HCT116 (cell line): Measurements from ENCODE around the gene C1orf35. TPM values are rescaled to one million over a fixed set of nuclear protein-coding genes. Genes with fewer than 3 reads are reported as not detected.

ENCODE experiments used
- ATAC-seq: fragments of 200-7000 bp; cut with Tn5 transposase; 2 replicates; pipeline ENCODE4 v1.9.1; 2020; ENCODE audit warnings: mild to moderate bottlenecking, moderate library complexity
- BruUV-seq: library from RNA; stranded (reverse); fragments of 400-500 nt; replicated peaks from 2 replicates; lab custom pipeline; 2021; lab: Mats Ljungman, UMichigan
- CTCF ChIA-PET: fragments of 300-600 bp; sonication (Branson Sonifier 250); formaldehyde crosslinking; loops from one replicate; lab custom pipeline; 2021; ENCODE audit warnings: antibody characterized with exemption; lab: Charles Lee
- POLR2A ChIA-PET: fragments of 300-600, 350-600 bp; sonication (Branson Sonifier 250); formaldehyde crosslinking; loops from one replicate; lab custom pipeline; 2021; ENCODE audit warnings: antibody characterized with exemption; lab: Charles Lee
- RAD21 ChIA-PET, 2 experiments: fragments of 300-600 bp; sonication (Branson Sonifier 250); formaldehyde crosslinking; loops; one replicate each; lab custom pipeline; 2023; ENCODE audit warnings: low total read pairs in 2 of 2; ENCODE audit not compliant: uncharacterized antibody in 2 of 2, unreplicated experiment in 2 of 2, low non-redundant PET in 1 of 2; lab: Charles Lee
- DNase-seq: peaks from one replicate; pipeline ENCODE4 v3.0.0-alpha.2; 2010; ENCODE audit warnings: low read depth, low spot score
- H2AFZ ChIP-seq: fragments of 200-600 bp; shearing (Covaris generic), sonication (generic); 2 replicates; pipeline ENCODE4 v1.6.1; 2017; ENCODE audit warnings: low read depth, mixed run types, mixed read lengths, antibody characterized with exemption, low read length; ENCODE audit not compliant: poor library complexity, severe bottlenecking
- H3K27ac ChIP-seq: 2 replicates; pipeline ENCODE4 v1.5.1; 2012; ENCODE audit warnings: low read depth, low read length
- H3K27me3 ChIP-seq: fragments of 200-600 bp; sonication (generic); 2 replicates; pipeline ENCODE4 v1.6.1; 2016; ENCODE audit warnings: mixed run types, low read length, mixed read lengths; ENCODE audit not compliant: insufficient read depth
- H3K36me3 ChIP-seq, 2 experiments: fragments of 200-500 bp in 1 of 2; fragments of 200-600 bp in 1 of 2; sonication (Bioruptor generic) in 1 of 2; sonication (generic) in 1 of 2; 2 replicates each; pipeline versions ENCODE4 v1.5.1 to v1.6.1; 2014 to 2016; ENCODE audit warnings: low read length in 2 of 2, inconsistent platforms in 1 of 2, mixed read lengths in 1 of 2, mixed run types in 1 of 2; ENCODE audit not compliant: insufficient read depth in 2 of 2, control insufficient read depth in 1 of 2
- H3K4me1 ChIP-seq, 2 experiments: fragments of 200-600 bp in 1 of 2; sonication (generic) in 1 of 2; 2 replicates each; pipeline versions ENCODE4 v1.5.1 to v1.6.1; 2012 to 2017; ENCODE audit warnings: low read length in 2 of 2, inconsistent platforms in 1 of 2, mild to moderate bottlenecking in 1 of 2, mixed read lengths in 1 of 2, mixed run types in 1 of 2, moderate library complexity in 1 of 2; ENCODE audit not compliant: insufficient read depth in 2 of 2, control insufficient read depth in 1 of 2
- H3K4me2 ChIP-seq: fragments of 200-600 bp; sonication (generic); 2 replicates; pipeline ENCODE4 v1.6.1; 2017; ENCODE audit warnings: mixed run types, low read length, mixed read lengths
- H3K4me3 ChIP-seq, 2 experiments: fragments of 200-600 bp in 1 of 2; sonication (generic) in 1 of 2; replicated peaks in 1 of 2; 2 replicates each; pipeline ENCODE4 v1.5.1; 2011 to 2016; ENCODE audit warnings: low read length in 2 of 2, control low read depth in 1 of 2, low read depth in 1 of 2, mild to moderate bottlenecking in 1 of 2, mixed read lengths in 1 of 2, mixed run types in 1 of 2
- H3K79me2 ChIP-seq: fragments of 200-600 bp; sonication (generic); 2 replicates; pipeline ENCODE4 v1.6.1; 2017; ENCODE audit warnings: mild to moderate bottlenecking, mixed run types, low read length, moderate library complexity, mixed read lengths; ENCODE audit not compliant: insufficient read depth
- H3K9ac ChIP-seq: fragments of 200-600 bp; sonication (generic); 2 replicates; pipeline ENCODE4 v1.6.1; 2016; ENCODE audit warnings: low read length, mixed read lengths
- H3K9me2 ChIP-seq: fragments of 200-600 bp; sonication (generic), shearing (Covaris generic); 2 replicates; pipeline ENCODE4 v1.6.1; 2017; ENCODE audit warnings: mixed run types, mild to moderate bottlenecking, moderate library complexity; ENCODE audit not compliant: insufficient read depth
- H3K9me3 ChIP-seq, 2 experiments: fragments of 200-500 bp in 1 of 2; fragments of 200-600 bp in 1 of 2; sonication (Bioruptor generic) in 1 of 2; sonication (generic) in 1 of 2; 2 replicates each; pipeline ENCODE4 v1.6.1; 2014 to 2017; ENCODE audit warnings: low read length in 2 of 2, mixed read lengths in 2 of 2, inconsistent platforms in 1 of 2, low read depth in 1 of 2, mild to moderate bottlenecking in 1 of 2, mixed run types in 1 of 2, moderate library complexity in 1 of 2; ENCODE audit not compliant: control insufficient read depth in 1 of 2, insufficient read depth in 1 of 2
- H4K20me1 ChIP-seq: fragments of 200-600 bp; sonication (generic), shearing (Covaris generic); 2 replicates; pipeline ENCODE4 v1.6.1; 2017; ENCODE audit warnings: mixed run types, mild to moderate bottlenecking, moderate library complexity; ENCODE audit not compliant: insufficient read depth
- CBX3 ChIP-seq: IDR thresholded peaks from 2 replicates; pipeline ENCODE4 v1.6.1; 2012; ENCODE audit warnings: low read depth
- CEBPB ChIP-seq: IDR thresholded peaks from 2 replicates; pipeline ENCODE4 v1.6.1; 2012; ENCODE audit warnings: low read depth
- EGR1 ChIP-seq: IDR thresholded peaks from 2 replicates; pipeline ENCODE4 v1.6.1; 2012; ENCODE audit warnings: low read depth
- EZH2 ChIP-seq: fragments of 200-600 bp; sonication (generic); IDR thresholded peaks from 2 replicates; pipeline ENCODE4 v1.6.1; 2017; ENCODE audit warnings: antibody characterized with exemption, mixed run types
- EZH2phosphoT487 ChIP-seq: fragments of 200-600 bp; IDR thresholded peaks from 2 replicates; pipeline ENCODE4 v1.6.1; 2018; ENCODE audit warnings: antibody characterized with exemption, borderline replicate concordance
- FOSL1 ChIP-seq: IDR thresholded peaks from 2 replicates; pipeline ENCODE4 v1.6.1; 2012; ENCODE audit warnings: low read depth
- JUND ChIP-seq: IDR thresholded peaks from 2 replicates; pipeline ENCODE4 v1.6.1; 2012
- POLR2A ChIP-seq: IDR thresholded peaks from 2 replicates; pipeline ENCODE4 v1.7.0; 2011; ENCODE audit warnings: borderline replicate concordance; ENCODE audit not compliant: insufficient read depth, insufficient read length; ENCODE audit errors: extremely low read depth
- SIN3A ChIP-seq: IDR thresholded peaks from 2 replicates; pipeline ENCODE4 v1.6.1; 2012; ENCODE audit warnings: low read depth
- SP1 ChIP-seq: IDR thresholded peaks from 2 replicates; pipeline ENCODE4 v1.6.1; 2012; ENCODE audit warnings: low read depth
- SRF ChIP-seq: IDR thresholded peaks from 2 replicates; pipeline ENCODE4 v1.6.1; 2012; ENCODE audit warnings: low read depth
- TCF7L2 ChIP-seq: IDR thresholded peaks from 2 replicates; pipeline ENCODE4 v1.7.0; 2011; ENCODE audit warnings: borderline replicate concordance, inconsistent platforms; ENCODE audit not compliant: insufficient read depth, insufficient read length; ENCODE audit errors: extremely low read depth
- YY1 ChIP-seq: IDR thresholded peaks from 2 replicates; pipeline ENCODE4 v1.6.1; 2011; ENCODE audit warnings: low read length, low read depth, moderate library complexity, mild to moderate bottlenecking; ENCODE audit not compliant: insufficient replicate concordance; ENCODE audit errors: extremely low read depth
- ZFX ChIP-seq: fragments of 450-650 bp; IDR thresholded peaks from 2 replicates; pipeline ENCODE4 v1.6.1; 2017
- ZNF274 ChIP-seq: fragments of 200-500 bp; sonication (Bioruptor generic); IDR thresholded peaks from 2 replicates; pipeline ENCODE4 v1.6.1; 2014; ENCODE audit warnings: mild to moderate bottlenecking, low read depth, low read length, inconsistent platforms
- intact Hi-C: fragments of 100-400 bp; cut with micrococcal nuclease; formaldehyde crosslinking; loops from 2 replicates; pipeline ENCODE4 v1.10.0; 2022
- total RNA-seq: library from RNA; stranded (reverse); gene quantifications from one replicate; pipeline ENCODE4 v1.2.1, GENCODE V29; 2021; ENCODE audit not compliant: unreplicated experiment
- TF ChIP-seq, protein P1 (sequence below): IDR thresholded peaks from 2 replicates; pipeline ENCODE4 v1.6.1; 2011; ENCODE audit warnings: mild to moderate bottlenecking, low read length, moderate library complexity; ENCODE audit not compliant: insufficient replicate concordance; ENCODE audit errors: extremely low read depth
- TF ChIP-seq, protein P2 (sequence below): IDR thresholded peaks from 2 replicates; pipeline ENCODE4 v1.6.1; 2012
- TF ChIP-seq, protein P3 (sequence below), 3 experiments: fragments of 200-600 bp in 1 of 3; sonication (generic) in 1 of 3; IDR thresholded peaks in 2 of 3; conservative IDR thresholded peaks in 1 of 3; 2 replicates each; pipeline ENCODE4 v1.5.1; 2012 to 2017; ENCODE audit warnings: low read depth in 2 of 3, low read length in 2 of 3, antibody characterized with exemption in 1 of 3, borderline replicate concordance in 1 of 3, control low read depth in 1 of 3, mild to moderate bottlenecking in 1 of 3, mixed read lengths in 1 of 3, mixed run types in 1 of 3, moderate library complexity in 1 of 3; ENCODE audit not compliant: insufficient read depth in 1 of 3
- TF ChIP-seq, protein P4 (sequence below): IDR thresholded peaks from 2 replicates; pipeline ENCODE4 v1.6.1; 2012
- TF ChIP-seq, protein P5 (sequence below): IDR thresholded peaks from 2 replicates; pipeline ENCODE4 v1.6.1; 2012; ENCODE audit warnings: low read depth

Gene C1orf35
- total RNA-seq, 1 experiment from 2014 or later = 26.1 TPM

DNA sequence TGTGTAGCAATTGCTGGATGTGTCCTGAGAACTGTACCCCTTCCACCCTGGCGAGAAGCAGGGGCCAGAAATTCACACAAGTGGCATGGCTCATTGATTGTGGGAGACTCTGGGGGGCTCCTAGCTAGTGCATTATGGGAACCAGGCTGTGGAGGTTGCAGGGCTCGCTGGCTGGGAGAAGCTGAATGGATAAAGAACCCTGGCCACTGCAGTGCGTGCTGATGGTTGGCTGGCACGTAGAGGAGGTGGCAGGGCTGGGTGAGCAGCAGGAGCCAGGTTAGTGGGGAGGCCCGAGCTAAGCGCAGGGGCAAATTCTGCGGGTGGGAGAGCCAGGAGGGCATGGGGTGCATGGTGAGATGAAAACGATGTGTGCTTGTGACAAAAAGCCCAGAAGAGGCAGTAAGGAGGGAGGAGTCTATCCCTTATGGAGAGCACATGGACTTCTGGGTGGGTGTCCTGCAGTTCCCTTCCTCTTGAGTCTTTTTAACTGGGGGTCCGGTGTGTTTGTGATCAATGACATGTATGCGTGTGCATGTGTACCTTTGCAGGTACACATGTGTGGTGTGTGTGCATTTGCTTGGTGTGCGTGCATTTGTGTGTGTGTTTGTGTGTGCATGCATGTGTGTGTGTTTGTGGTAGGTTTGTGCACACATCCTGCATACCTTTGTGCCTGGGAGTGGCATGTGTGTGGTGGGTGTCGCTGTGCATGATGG lies 40.5 kb upstream of the C1orf35 start:
- ATAC-seq (no peak), DNase-seq (no peak)
- ChIA-PET POLR2A (interaction anchor here (1.0 kb wide), 1 partner anchor 22 kb away, joined by 8 read pairs; the partner anchor contains the start of gene IBA57), RAD21 (no interaction called here), CTCF (interaction anchor here (0.8 kb wide), 1 partner anchor 22 kb away, joined by 3 read pairs; no protein-coding TSS in a partner anchor)
- Histone ChIP-seq H3K36me3 (0 out of 4 replicates have a peak, but pooled peaks cover 0 to 6% of the 10 kb centered on the region in 2 experiments), H3K27me3 (no peaks in the 10 kb centered on the region), H3K27ac (no peak overlapping the region), H4K20me1 (no peaks in the 10 kb centered on the region), H3K79me2 (peaks cover 58% of the 10 kb centered on the region), H3K4me3 (no peak overlapping the region), H3K9ac (no peak overlapping the region), H3K4me1 (peaks cover 0 to 15% of the 10 kb centered on the region in 2 experiments; a peak in 3 of 4 replicates), H3K4me2 (no peak overlapping the region), H3K9me2 (no peaks in the 10 kb centered on the region), H3K9me3 (no peaks in the 10 kb centered on the region), H2AFZ (no peak overlapping the region)
- intact Hi-C loops = no loop called here
- BruUV-seq = no TSS peak
- TF ChIP-seq EZH2 = no peak
- TF ChIP-seq CBX3 = no peak
- no peak for TF ChIP-seq TCF7L2
- no peak for TF ChIP-seq SIN3A
- no peak for TF ChIP-seq FOSL1
- no peak for TF ChIP-seq EZH2phosphoT487
- no peak for TF ChIP-seq EGR1
- TF ChIP-seq CEBPB = no peak
- TF ChIP-seq SRF = no peak
- no peak for TF ChIP-seq YY1
- no peak for TF ChIP-seq POLR2A
- TF ChIP-seq, protein P1, sequence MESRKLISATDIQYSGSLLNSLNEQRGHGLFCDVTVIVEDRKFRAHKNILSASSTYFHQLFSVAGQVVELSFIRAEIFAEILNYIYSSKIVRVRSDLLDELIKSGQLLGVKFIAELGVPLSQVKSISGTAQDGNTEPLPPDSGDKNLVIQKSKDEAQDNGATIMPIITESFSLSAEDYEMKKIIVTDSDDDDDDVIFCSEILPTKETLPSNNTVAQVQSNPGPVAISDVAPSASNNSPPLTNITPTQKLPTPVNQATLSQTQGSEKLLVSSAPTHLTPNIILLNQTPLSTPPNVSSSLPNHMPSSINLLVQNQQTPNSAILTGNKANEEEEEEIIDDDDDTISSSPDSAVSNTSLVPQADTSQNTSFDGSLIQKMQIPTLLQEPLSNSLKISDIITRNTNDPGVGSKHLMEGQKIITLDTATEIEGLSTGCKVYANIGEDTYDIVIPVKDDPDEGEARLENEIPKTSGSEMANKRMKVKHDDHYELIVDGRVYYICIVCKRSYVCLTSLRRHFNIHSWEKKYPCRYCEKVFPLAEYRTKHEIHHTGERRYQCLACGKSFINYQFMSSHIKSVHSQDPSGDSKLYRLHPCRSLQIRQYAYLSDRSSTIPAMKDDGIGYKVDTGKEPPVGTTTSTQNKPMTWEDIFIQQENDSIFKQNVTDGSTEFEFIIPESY = no peak
- TF ChIP-seq SP1 = no peak
- TF ChIP-seq, protein P2, sequence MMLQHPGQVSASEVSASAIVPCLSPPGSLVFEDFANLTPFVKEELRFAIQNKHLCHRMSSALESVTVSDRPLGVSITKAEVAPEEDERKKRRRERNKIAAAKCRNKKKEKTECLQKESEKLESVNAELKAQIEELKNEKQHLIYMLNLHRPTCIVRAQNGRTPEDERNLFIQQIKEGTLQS = no peak
- TF ChIP-seq, protein P3, sequence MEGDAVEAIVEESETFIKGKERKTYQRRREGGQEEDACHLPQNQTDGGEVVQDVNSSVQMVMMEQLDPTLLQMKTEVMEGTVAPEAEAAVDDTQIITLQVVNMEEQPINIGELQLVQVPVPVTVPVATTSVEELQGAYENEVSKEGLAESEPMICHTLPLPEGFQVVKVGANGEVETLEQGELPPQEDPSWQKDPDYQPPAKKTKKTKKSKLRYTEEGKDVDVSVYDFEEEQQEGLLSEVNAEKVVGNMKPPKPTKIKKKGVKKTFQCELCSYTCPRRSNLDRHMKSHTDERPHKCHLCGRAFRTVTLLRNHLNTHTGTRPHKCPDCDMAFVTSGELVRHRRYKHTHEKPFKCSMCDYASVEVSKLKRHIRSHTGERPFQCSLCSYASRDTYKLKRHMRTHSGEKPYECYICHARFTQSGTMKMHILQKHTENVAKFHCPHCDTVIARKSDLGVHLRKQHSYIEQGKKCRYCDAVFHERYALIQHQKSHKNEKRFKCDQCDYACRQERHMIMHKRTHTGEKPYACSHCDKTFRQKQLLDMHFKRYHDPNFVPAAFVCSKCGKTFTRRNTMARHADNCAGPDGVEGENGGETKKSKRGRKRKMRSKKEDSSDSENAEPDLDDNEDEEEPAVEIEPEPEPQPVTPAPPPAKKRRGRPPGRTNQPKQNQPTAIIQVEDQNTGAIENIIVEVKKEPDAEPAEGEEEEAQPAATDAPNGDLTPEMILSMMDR (IDR thresholded peaks at IDR 0.05 in 2 of 3, conservative IDR thresholded peaks at IDR 0.05 in 1 of 3; ENCODE audit: borderline replicate concordance in 1 of 3, insufficient read depth in 1 of 3, low read depth in 2 of 3, low read length in 2 of 3) = no peak
- no peak for TF ChIP-seq ZFX
- TF ChIP-seq, protein P4, sequence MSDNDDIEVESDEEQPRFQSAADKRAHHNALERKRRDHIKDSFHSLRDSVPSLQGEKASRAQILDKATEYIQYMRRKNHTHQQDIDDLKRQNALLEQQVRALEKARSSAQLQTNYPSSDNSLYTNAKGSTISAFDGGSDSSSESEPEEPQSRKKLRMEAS = no peak
- no peak for TF ChIP-seq ZNF274
- TF ChIP-seq, protein P5, sequence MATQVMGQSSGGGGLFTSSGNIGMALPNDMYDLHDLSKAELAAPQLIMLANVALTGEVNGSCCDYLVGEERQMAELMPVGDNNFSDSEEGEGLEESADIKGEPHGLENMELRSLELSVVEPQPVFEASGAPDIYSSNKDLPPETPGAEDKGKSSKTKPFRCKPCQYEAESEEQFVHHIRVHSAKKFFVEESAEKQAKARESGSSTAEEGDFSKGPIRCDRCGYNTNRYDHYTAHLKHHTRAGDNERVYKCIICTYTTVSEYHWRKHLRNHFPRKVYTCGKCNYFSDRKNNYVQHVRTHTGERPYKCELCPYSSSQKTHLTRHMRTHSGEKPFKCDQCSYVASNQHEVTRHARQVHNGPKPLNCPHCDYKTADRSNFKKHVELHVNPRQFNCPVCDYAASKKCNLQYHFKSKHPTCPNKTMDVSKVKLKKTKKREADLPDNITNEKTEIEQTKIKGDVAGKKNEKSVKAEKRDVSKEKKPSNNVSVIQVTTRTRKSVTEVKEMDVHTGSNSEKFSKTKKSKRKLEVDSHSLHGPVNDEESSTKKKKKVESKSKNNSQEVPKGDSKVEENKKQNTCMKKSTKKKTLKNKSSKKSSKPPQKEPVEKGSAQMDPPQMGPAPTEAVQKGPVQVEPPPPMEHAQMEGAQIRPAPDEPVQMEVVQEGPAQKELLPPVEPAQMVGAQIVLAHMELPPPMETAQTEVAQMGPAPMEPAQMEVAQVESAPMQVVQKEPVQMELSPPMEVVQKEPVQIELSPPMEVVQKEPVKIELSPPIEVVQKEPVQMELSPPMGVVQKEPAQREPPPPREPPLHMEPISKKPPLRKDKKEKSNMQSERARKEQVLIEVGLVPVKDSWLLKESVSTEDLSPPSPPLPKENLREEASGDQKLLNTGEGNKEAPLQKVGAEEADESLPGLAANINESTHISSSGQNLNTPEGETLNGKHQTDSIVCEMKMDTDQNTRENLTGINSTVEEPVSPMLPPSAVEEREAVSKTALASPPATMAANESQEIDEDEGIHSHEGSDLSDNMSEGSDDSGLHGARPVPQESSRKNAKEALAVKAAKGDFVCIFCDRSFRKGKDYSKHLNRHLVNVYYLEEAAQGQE = no peak
- TF ChIP-seq JUND = no peak
